Adipocyte (in vitro differentiated cells): ENCODE data around the gene ZC3H12A.
A peak's percentile ranks its signal among the peaks of the same experiment; 100 is the strongest.

ENCODE experiments used
- DNase-seq: peaks from one replicate; pipeline ENCODE4 v3.0.0-alpha.2; 2015; ENCODE audit warnings: low read depth
- H3K27me3 ChIP-seq: replicated peaks from 2 replicates; pipeline ENCODE4 v1.7.0; 2013; ENCODE audit warnings: mild to moderate bottlenecking, low read length, moderate library complexity; ENCODE audit not compliant: control insufficient read depth, insufficient read depth
- H3K36me3 ChIP-seq: 2 replicates; pipeline ENCODE4 v1.7.0; 2013; ENCODE audit warnings: low read length, mild to moderate bottlenecking, moderate library complexity; ENCODE audit not compliant: control insufficient read depth, insufficient read depth, severe bottlenecking
- H3K4me1 ChIP-seq: 2 replicates; pipeline ENCODE4 v1.7.0; 2013; ENCODE audit warnings: mild to moderate bottlenecking, low read length, moderate library complexity; ENCODE audit not compliant: control insufficient read depth, insufficient read depth
- H3K4me3 ChIP-seq: 2 replicates; pipeline ENCODE4 v1.7.0; 2013; ENCODE audit warnings: mild to moderate bottlenecking, low read length, moderate library complexity
- H3K9ac ChIP-seq: 2 replicates; pipeline ENCODE4 v1.7.0; 2013; ENCODE audit warnings: mild to moderate bottlenecking, low read length, moderate library complexity
- H3K9me3 ChIP-seq: 2 replicates; pipeline ENCODE4 v1.7.0; 2013; ENCODE audit warnings: mild to moderate bottlenecking, low read length, moderate library complexity; ENCODE audit not compliant: control insufficient read depth

ZC3H12A gene

GRCh38 chr1:37439349-37439995, 34.9 kb upstream of the ZC3H12A start:
- Histone ChIP-seq H3K27me3 (peaks cover 59% of the 10 kb centered on the region), H3K36me3 (no peaks in the 10 kb centered on the region), H3K9ac (no peak overlapping the region), H3K4me1 (no peaks in the 10 kb centered on the region), H3K9me3 (no peaks in the 10 kb centered on the region), H3K4me3 (no peak overlapping the region)
- DNase-seq, result no peak

GRCh38 chr1:37441490-37441889, 32.9 kb upstream of the ZC3H12A start:
- Histone ChIP-seq H3K9ac (no peak overlapping the region), H3K9me3 (no peaks in the 10 kb centered on the region), H3K4me3 (no peak overlapping the region), H3K27me3 (peaks cover 44% of the 10 kb centered on the region), H3K36me3 (no peaks in the 10 kb centered on the region), H3K4me1 (no peaks in the 10 kb centered on the region)
- no peak for DNase-seq

GRCh38 chr1:37442139-37442538, 32.2 kb upstream of the ZC3H12A start:
- Histone ChIP-seq H3K4me1 (no peaks in the 10 kb centered on the region), H3K36me3 (no peaks in the 10 kb centered on the region), H3K27me3 (peaks cover 44% of the 10 kb centered on the region), H3K9me3 (no peaks in the 10 kb centered on the region), H3K9ac (no peak overlapping the region), H3K4me3 (no peak overlapping the region)
- no peak for DNase-seq

- H3K9ac ChIP-seq, result no peak overlapping the region
- H3K36me3 ChIP-seq, result no peaks in the 10 kb centered on the region
- no peaks in the 10 kb centered on the region for H3K4me1 ChIP-seq
- H3K27me3 ChIP-seq, result peaks cover 44% of the 10 kb centered on the region
- no peak overlapping the region for H3K4me3 ChIP-seq
- no peaks in the 10 kb centered on the region for H3K9me3 ChIP-seq
- no peak for DNase-seq
These were observed 31.7 kb upstream of the ZC3H12A start for GRCh38 chr1:37442644-37443043.

GRCh38 chr1:37446874-37447273, 27.5 kb upstream of the ZC3H12A start:
- no peaks in the 10 kb centered on the region for H3K9me3 ChIP-seq

GRCh38 chr1:37448185-37448584, 26.2 kb upstream of the ZC3H12A start:
- H3K9ac ChIP-seq, result no peak overlapping the region
- H3K4me1 ChIP-seq, result peaks cover 4% of the 10 kb centered on the region
- H3K9me3 ChIP-seq, result no peaks in the 10 kb centered on the region
- H3K27me3 ChIP-seq, result peaks cover 11% of the 10 kb centered on the region
- H3K36me3 ChIP-seq, result no peaks in the 10 kb centered on the region
- H3K4me3 ChIP-seq, result no peak overlapping the region
- DNase-seq, result no peak

More at GRCh38 chr1:37446874-37447273, 27.5 kb upstream of the ZC3H12A start:
- H3K4me3 ChIP-seq, result no peak overlapping the region
- no peak for DNase-seq
- H3K36me3 ChIP-seq, result no peaks in the 10 kb centered on the region
- H3K4me1 ChIP-seq, result peaks cover under 1% of the 10 kb centered on the region
- no peak overlapping the region for H3K9ac ChIP-seq
- H3K27me3 ChIP-seq, result peaks cover 21% of the 10 kb centered on the region

GRCh38 chr1:37448691-37449417, 25.5 kb upstream of the ZC3H12A start:
- Histone ChIP-seq H3K27me3 (peaks cover 11% of the 10 kb centered on the region), H3K36me3 (no peaks in the 10 kb centered on the region), H3K4me1 (peaks cover 4% of the 10 kb centered on the region), H3K9me3 (no peaks in the 10 kb centered on the region), H3K4me3 (no peak overlapping the region), H3K9ac (no peak overlapping the region)
- no peak for DNase-seq

- H3K36me3 ChIP-seq, result no peaks in the 10 kb centered on the region
- H3K27me3 ChIP-seq, result peaks cover 11% of the 10 kb centered on the region
- peaks cover 5% of the 10 kb centered on the region for H3K4me1 ChIP-seq
- H3K4me3 ChIP-seq, result no peak overlapping the region
- no peak for DNase-seq
- H3K9me3 ChIP-seq, result no peaks in the 10 kb centered on the region
- H3K9ac ChIP-seq, result no peak overlapping the region
These were observed 24.4 kb upstream of the ZC3H12A start for GRCh38 chr1:37449936-37450335.

- H3K4me3 ChIP-seq, result no peak overlapping the region
- no peak for DNase-seq
- no peaks in the 10 kb centered on the region for H3K9me3 ChIP-seq
- H3K27me3 ChIP-seq, result peaks cover 2% of the 10 kb centered on the region
- H3K36me3 ChIP-seq, result no peaks in the 10 kb centered on the region
- peaks cover 12% of the 10 kb centered on the region for H3K4me1 ChIP-seq
- no peak overlapping the region for H3K9ac ChIP-seq
These were observed 22.0 kb upstream of the ZC3H12A start for GRCh38 chr1:37452416-37452815.

- Histone ChIP-seq H3K9me3 (no peaks in the 10 kb centered on the region), H3K4me3 (no peak overlapping the region), H3K36me3 (no peaks in the 10 kb centered on the region), H3K27me3 (no peaks in the 10 kb centered on the region), H3K4me1 (peaks cover 12% of the 10 kb centered on the region), H3K9ac (peak overlapping the region; percentile 1)
- DNase-seq, result no peak
These were observed 20.7 kb upstream of the ZC3H12A start for GRCh38 chr1:37453647-37454046.

- Histone ChIP-seq H3K36me3 (no peaks in the 10 kb centered on the region), H3K4me1 (peaks cover 12% of the 10 kb centered on the region), H3K27me3 (no peaks in the 10 kb centered on the region), H3K4me3 (no peak overlapping the region), H3K9me3 (no peaks in the 10 kb centered on the region), H3K9ac (peak overlapping the region; percentile 65)
- no peak for DNase-seq
These were observed 18.9 kb upstream of the ZC3H12A start for GRCh38 chr1:37455516-37455915.
